Bronchial epithelial cell (primary cell): ENCODE measurements around the gene PDIA5. TPM values are rescaled to one million over a fixed set of nuclear protein-coding genes. Genes with fewer than 3 reads are reported as not detected.

Experiments
- DNase-seq: peaks from one replicate; pipeline ENCODE4 v3.0.0-alpha.2; 2010; ENCODE audit warnings: low read depth
- FAIRE-seq: peaks from 2 replicates; lab custom pipeline; 2011; peaks lifted over from hg19 to GRCh38; lab: Jason Lieb, UNC
- H3K27me3 ChIP-seq: 2 replicates; pipeline ENCODE4 v1.5.1; 2011; ENCODE audit warnings: low read length; ENCODE audit not compliant: control insufficient read depth, insufficient read depth
- H3K36me3 ChIP-seq: 2 replicates; pipeline ENCODE4 v1.5.1; 2011; ENCODE audit warnings: low read length; ENCODE audit not compliant: control insufficient read depth, insufficient read depth
- H3K4me3 ChIP-seq: 2 replicates; pipeline ENCODE4 v1.5.1; 2011; ENCODE audit warnings: mild to moderate bottlenecking, low read depth, low read length, control low read depth
- total RNA-seq: library from RNA; depleted of rRNA; stranded (reverse); fragments of >200 nt; gene quantifications from 2 replicates; pipeline ENCODE4 v1.2.1, GENCODE V29; 2014
- TF ChIP-seq, protein P1 (sequence below): IDR thresholded peaks from 2 replicates; pipeline ENCODE4 v1.5.1; 2011; ENCODE audit warnings: mild to moderate bottlenecking, moderate library complexity, low read length, control low read depth, inconsistent platforms; ENCODE audit not compliant: insufficient read depth, severe bottlenecking

PDIA5 gene
- total RNA-seq, 1 donor from 2014 or later, result 29.2 TPM

DNA sequence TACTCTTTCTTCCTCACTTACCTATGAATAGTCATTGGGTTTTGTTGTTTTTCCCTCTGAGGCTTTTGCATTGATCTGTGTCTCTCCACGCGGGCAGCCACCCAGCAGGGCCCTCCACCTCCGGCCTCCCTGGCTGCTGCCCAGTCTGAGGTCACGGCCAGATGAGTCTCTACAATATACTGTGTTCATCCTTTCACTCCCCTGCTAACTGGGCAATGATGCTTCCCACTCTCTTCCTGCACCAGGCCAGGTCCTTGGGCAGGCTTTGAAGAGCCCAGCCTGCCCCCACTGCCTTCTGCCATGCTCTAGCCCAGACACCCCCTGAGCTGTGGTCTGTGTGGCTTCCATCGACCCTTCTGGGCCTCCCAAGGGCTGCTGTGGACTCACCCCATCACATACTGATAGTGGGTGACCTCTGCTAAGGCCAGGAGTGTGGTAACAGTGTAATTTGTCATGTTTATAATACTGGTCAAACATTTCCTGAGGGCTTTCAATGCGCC lies 18.0 kb downstream of the PDIA5 start:
- H3K4me3 ChIP-seq, result no peak overlapping the region
- no peak for DNase-seq
- H3K27me3 ChIP-seq, result no peaks in the 10 kb centered on the region
- no peaks in the 10 kb centered on the region for H3K36me3 ChIP-seq
- no peak for FAIRE-seq
- TF ChIP-seq, protein P1, sequence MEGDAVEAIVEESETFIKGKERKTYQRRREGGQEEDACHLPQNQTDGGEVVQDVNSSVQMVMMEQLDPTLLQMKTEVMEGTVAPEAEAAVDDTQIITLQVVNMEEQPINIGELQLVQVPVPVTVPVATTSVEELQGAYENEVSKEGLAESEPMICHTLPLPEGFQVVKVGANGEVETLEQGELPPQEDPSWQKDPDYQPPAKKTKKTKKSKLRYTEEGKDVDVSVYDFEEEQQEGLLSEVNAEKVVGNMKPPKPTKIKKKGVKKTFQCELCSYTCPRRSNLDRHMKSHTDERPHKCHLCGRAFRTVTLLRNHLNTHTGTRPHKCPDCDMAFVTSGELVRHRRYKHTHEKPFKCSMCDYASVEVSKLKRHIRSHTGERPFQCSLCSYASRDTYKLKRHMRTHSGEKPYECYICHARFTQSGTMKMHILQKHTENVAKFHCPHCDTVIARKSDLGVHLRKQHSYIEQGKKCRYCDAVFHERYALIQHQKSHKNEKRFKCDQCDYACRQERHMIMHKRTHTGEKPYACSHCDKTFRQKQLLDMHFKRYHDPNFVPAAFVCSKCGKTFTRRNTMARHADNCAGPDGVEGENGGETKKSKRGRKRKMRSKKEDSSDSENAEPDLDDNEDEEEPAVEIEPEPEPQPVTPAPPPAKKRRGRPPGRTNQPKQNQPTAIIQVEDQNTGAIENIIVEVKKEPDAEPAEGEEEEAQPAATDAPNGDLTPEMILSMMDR, result no peak

DNA sequence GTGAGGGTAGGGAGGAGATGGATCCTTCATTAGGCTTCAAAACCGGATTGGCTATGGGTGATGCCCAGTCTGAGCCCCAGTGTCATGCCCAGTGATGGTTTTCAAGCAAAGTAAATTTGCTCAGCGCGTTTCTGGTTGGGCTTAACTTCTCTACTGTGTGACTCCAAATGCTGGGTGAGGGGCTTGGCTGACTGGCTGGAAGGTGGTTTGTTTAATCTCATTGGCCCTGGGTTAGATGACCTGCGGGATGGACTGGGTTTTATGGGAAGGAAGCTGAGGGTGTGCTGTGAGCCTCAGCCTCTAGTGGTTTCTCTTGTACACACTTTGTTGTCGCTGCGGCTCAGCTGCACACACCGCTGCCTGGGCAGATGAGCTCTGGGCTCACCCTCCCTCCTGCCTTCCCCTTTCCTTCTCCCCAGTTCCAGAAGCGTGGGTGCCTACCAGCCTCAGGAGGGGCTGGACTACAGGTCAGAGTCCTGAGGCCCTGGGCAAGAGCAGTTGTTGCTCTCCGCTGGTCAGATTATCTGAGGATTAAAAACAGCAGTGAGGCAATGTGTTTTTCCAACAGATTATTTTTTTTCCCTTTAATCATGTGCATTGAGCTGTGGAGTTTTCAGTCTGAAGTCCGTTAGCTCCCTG lies 18.6 kb downstream of the PDIA5 start:
- DNase-seq (no peak), FAIRE-seq (no peak)

DNA sequence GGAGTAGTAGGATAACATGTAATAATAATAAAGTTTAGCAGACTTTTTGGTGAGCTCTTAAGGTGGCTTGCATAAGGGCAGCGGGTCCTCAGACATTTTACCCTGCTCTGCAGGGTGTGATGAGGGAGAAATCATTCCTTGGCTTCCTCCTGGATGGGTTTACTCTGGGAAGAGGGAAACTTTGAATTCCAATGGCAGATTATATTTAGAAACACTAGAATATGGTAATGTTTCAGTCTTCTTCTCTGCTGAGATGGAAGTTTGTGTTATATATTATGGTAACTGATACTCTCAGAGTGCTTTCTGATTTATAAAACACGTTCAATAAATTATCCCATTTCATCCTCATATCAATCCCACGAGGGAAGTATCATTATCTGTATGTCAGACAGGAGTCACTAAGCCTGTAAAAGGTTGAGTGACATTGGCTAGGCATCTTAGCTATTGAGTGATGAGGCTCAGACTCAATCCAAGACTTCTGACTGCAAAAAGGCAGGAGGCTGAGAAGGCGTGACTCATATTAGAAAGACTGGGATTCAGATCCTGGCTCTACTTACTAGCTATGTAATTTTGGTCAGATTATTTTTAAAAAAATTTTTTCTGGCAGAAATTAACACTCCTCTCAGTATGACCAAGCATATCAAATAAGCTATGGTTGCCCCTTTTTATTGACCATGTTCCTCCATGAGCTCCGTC lies 19.3 kb downstream of the PDIA5 start:
- FAIRE-seq (no peak), DNase-seq (no peak)
- Histone ChIP-seq H3K4me3 (no peak overlapping the region), H3K36me3 (no peaks in the 10 kb centered on the region), H3K27me3 (no peaks in the 10 kb centered on the region)
- TF ChIP-seq, protein P1, result no peak

More for the DNA sequence above, 18.6 kb downstream of the PDIA5 start:
- TF ChIP-seq, protein P1, result no peak
- Histone ChIP-seq H3K36me3 (no peaks in the 10 kb centered on the region), H3K27me3 (no peaks in the 10 kb centered on the region), H3K4me3 (no peak overlapping the region)

DNA sequence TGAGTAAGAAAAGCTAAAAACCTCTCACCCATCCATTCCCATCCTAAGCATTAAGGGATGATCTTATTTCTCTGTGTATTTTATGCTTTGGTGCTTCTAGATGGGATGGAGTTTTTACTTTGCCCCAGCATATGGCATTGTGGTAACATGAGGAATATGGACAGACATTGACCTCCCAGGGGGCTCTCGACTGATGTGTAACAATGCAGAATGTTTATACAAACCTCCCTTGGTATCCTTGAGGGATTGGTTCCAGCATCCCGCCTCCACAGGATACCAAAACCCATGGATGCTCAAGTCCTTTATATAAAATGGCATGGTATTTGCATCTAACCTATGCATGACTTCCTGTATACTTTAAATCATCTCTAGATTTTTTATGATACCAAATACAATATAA lies 21.6 kb downstream of the PDIA5 start:
- DNase-seq (no peak), FAIRE-seq (no peak)
- H3K4me3 ChIP-seq, result no peak overlapping the region
- TF ChIP-seq, protein P1, result no peak
- H3K36me3 ChIP-seq, result peaks cover 8% of the 10 kb centered on the region
- no peaks in the 10 kb centered on the region for H3K27me3 ChIP-seq

GRCh38 chr3:123089611-123090331 lies 22.9 kb downstream of the PDIA5 start:
- Histone ChIP-seq H3K36me3 (peaks cover 11% of the 10 kb centered on the region), H3K4me3 (no peak overlapping the region), H3K27me3 (no peaks in the 10 kb centered on the region)
- FAIRE-seq (no peak), DNase-seq (no peak)
- TF ChIP-seq, protein P1, result no peak
